ENCODE measurements around the gene MYRIP.
"Not testable (repeated sequence)": the region's sequence is repeated elsewhere in the genome, so short reads cannot be mapped to it uniquely, and the experiment has no call there.

The MYRIP gene

GRCh38 chr3:39977058-39977794 is 167.8 kb downstream of the MYRIP start:
- no peak for DNase-seq

DNA sequence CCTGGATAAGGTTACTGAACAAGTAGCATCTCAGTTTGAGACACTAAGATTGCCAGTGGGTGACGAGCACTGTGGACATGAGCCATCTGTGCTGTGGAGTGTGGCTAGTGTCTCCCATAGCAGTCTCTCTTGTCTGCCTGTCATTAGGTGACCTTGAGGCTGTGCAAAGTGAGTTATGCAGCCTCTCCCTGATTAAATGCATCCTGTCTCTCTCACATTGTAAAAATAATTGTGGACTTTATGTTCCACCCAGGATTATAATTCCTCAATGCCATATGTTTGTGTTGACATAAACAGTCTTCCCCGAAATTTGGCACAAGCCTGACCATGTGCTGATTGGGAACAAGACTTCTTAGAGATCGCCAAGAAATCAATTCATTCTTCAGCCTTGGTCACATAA is 168.9 kb downstream of the MYRIP start:
- no peak for DNase-seq

DNA sequence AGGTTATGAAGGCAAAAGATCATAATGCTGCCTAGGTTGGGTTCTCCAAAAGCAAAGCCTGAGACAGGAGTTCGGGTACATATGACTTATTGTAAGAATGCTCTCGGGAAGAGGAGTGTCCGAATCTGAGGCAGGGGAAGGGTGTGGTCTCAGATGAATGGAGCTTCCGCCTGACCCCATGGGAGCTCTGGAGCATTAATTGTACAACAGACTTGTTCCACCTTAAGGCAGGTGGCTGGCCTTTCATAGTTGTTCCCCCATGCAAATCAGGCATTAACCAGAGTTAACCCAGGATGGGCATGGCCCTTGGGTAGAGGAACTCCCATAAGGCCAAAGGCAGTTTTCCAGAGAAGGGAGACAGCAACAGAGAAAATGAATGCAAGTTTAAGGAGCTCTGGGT is 170.6 kb downstream of the MYRIP start:
- DNase-seq = no peak

DNA sequence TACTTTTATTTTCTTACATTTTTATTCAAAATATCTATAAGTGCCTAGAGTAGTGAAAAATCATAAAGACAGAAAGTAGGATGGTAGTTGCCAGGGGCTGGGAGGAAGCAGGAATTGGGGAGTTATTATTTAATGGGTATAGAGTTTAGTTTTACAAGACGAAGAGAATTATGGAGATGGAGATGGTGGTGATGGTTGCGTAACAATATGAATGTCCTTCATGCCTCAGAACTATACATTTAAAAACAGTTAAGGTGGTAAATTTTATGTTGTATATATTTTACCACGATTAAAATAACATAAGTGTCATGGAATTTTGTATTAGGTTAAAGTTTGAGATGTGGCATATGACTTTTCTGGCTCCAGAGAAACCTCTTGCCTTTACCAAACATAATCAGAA is 171.4 kb downstream of the MYRIP start:
- no peak for DNase-seq

DNA sequence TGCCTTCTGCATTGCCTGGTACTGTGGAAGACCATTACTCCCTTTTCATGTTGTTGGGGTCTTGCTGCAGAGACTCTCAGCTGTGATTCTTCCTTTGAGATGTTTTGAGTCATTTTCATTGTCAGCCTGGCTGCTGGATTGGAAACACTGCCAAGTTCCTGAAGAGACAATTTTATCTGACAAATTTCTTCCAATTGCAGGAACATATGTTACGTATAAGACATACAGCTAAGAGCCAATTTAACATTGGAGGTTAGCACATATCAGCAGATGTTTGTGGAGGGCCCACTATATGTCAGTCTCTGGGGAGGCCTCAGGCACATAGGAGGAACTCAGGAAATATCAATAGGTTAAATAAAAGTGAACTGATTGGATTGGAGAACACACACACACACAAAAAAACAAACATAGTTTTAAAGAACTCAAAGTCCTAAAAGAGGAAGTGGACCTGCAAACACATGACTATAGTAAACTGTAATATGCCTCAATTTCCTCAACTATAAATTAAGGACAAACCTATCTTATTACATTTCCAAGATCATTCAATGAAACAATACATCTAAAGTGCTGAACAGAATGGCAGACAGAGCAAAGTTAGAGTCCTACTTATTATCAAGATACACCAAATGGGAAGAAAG is 172.3 kb downstream of the MYRIP start:
- DNase-seq = no peak

- no peak for DNase-seq
Observed at GRCh38 chr3:39982665-39983357, 173.4 kb downstream of the MYRIP start.

DNA sequence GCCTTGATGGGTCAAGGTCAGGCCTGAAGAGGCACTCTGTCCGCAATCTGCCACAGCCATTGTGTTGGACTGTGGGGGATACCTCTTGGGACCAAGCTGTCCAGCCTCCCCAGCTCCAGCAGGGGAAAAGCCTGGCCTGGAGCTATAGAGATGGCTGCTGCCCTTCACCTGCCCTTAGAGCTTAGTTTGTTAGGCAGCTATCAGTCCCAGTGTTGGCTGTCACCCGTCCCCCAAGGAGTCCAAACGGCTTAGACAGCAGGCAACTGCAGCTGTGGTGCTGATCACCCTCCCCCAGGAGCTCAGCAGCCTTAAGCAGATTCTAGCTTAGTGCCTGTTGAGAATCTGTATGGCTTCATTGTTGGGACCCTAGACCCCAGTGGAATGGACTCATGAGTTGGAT is 180.3 kb downstream of the MYRIP start:
- DNase-seq = no peak

DNA sequence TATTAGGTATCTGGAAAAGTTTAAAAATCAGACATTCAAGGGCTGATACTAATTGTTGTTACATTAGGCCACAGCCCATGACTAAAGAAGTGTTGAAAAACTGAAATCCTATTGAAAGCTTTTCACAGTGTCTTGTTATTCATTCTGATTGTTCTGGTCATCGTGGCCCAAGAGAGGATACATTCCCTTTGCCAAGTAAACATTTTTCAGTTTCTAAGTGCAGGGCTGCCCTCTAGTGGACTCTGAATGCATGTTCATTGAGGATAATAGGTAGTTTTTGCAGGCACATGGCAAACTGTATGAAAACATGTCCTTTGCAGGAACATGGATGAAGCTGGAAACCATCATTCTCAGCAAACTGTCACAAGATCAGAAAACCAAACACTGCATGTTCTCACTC is 181.1 kb downstream of the MYRIP start:
- DNase-seq = no peak

GRCh38 chr3:40008796-40009195 is 199.4 kb downstream of the MYRIP start:
- DNase-seq = no peak

DNA sequence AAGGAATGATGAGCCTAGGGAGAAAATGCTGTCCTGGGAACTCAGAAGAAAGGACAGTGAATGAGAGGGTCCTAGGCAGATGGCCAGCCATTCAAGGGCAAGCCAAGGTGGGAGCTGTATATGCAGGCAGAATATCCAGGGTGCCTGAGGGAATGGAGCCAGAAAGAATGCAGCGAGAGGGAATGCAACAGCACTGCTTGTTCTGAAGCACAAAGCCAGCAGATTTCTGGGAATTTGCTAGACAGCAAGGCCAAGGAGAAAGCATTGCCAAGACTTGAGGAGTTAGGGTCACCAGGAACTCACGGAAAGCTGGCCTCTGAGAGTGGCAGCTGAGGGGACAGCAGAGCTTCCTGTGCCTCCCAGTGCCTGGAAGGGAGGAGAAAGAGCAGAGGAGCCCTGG is 200.6 kb downstream of the MYRIP start:
- no peak for DNase-seq

DNA sequence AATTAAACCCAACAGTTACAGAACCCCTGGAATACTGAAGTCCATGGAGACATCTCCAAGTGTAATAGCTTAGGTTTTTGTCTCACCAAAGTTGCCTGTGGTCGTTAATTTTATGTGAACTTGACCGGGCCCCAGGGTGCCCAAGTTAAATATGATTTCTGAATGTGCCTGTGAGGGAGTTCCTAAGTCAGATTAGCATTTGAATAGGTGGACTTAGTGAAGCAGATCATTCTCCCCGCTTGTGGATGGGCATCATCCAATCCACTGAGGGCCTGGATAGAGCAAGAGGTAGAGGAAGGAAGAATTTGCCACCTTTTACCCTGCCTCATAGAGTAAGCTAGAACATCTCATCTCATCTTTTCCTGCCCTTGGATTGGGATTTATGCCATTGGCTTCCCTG is 203.0 kb downstream of the MYRIP start:
- no peak for DNase-seq

- no peak for DNase-seq
Observed at GRCh38 chr3:40016391-40016790, 207.0 kb downstream of the MYRIP start.

DNA sequence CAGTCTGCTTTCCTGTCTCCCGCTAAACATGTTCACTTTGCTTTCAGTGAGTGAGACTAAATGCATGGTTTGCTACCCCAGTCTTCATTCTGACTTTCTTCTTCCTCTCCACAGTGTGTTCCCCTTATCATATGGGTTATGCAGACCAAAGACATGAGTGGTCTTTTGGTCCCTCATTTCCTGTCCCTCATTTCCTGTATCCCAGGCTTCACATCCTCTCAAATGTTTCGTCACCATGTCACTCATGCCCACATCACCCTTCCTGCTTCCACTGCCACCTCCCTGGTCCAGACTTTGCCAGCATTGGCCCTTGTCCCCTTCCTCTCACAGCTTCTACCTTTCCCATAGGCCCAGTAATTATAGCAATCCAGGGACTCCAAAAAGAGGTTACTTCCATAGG is 209.0 kb downstream of the MYRIP start:
- DNase-seq = no peak

DNA sequence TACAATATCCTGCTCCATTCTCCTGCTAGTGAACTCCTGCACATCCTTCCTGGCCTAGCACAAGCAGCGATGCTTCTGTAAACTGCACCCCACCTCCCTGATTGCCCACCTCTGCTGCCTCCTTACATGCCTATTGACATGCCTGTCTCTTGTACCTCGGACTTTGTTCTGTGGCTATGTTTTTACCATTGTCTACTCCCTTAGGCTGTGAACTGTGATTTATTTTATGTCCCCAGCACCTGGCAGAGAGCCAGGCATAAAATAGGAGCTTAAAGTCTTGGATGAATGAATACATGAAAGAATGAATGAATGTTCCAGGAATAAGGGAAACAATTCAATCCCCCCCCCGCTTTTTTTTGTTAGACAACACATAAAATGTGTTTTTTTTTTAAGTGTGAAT is 210.0 kb downstream of the MYRIP start:
- no peak for DNase-seq

DNA sequence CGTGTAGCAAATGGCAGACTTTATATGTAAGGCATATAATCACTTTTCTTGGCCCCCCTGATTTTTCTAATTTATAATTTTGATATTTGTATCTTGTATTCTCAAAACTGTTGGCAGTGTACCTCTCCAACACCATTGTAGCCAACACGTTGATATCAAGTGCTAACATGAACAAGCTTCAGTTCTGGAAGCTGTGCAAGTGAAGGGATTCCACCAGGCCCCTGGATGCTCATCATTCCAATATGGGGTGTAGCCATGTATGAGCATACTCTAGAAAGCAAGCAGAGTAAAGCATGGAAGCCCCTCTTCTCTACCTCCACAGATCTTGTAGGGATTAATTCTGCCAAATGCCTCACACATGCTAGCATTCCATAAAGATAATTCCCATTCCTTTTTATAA is 211.3 kb downstream of the MYRIP start:
- DNase-seq = no peak

DNA sequence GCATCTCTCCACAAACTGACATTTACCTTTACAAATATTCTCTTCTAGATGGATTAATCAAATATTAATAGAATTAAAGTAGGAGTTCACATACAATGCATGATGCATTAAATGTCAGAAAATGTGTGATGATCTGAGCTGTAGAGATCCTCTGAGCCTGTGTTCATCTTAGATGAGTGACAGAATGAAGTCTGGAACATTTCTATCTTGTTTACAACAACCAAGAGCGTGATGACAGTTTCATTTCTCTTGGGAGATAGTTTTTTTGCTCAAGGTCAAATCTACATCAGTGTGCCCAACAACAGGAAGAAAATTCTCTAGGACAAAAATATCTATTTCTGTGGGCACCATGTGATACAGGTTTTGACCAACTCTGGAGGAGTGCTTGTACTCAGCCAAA is 211.9 kb downstream of the MYRIP start:
- no peak for DNase-seq

DNA sequence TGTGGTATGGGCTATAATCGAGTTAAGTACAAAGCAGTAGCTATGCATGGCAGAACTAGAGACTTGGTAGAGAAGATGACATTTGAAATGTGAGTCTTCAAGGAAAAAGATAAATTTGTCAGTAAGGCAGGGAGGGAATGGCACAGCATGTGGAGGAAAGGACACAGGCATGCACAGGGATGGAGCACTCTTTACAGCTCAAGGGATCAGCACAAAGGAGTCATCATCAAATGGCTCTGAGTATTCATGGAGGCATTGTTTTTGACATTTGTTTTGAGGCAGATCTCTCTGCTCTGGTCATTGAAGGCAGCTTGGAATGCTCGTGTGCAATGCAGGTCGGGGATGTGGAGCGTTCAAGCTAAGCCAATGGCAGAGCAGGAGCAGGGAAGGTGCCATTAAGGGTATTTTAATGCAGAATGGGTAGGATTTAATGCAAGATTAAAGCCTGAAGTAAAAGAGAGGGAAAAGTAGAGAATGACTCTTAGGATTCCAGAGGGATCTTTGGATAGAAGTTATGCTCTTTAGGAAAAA is 213.0 kb downstream of the MYRIP start:
- no peak for DNase-seq

- DNase-seq = no peak
Observed at GRCh38 chr3:40024526-40024925, 215.1 kb downstream of the MYRIP start.

DNA sequence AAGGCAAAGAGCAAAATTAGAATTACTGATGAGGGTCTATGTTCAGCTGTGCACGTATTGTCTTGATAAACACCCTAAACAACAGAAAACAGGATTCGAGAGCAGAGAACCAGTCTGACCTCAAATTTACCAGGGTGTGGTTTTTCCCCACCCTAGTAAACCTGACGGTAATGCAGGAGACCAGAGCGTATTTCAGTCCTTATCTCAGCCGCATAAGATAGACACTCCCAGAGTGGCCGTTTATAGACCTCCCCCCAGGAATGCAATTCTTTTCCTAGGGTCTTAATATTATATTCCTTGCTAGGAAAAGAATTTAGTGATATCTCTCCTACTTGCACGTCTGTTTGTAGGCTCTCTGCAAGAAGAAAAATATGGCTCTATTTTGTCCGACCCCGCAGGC is 216.5 kb downstream of the MYRIP start:
- not testable (repeated sequence) for DNase-seq

- DNase-seq = no peak
Observed at GRCh38 chr3:40035177-40035576, 225.8 kb downstream of the MYRIP start.

DNA sequence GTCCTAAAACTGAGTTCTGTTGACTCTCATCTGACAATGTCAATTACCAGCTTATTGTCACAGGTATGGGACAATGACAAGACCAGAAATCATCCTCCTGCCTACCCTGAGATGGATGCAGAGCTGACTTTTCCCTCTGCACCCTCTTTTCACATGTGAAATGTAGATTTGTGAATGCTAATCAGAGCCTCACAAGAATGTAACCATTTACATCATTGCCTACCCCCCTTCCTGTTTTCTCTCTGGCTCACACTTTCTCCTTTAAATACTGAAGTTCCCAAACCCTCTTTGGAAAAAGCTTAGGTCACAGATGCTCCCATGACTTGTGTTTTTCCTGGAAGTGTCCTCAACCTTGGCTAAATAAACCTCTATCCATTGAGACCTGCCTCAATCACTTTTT is 228.2 kb downstream of the MYRIP start:
- DNase-seq = no peak

- no peak for DNase-seq
Observed at GRCh38 chr3:40042752-40043443, 233.5 kb downstream of the MYRIP start.

GRCh38 chr3:40043444-40043755 is 234.0 kb downstream of the MYRIP start:
- peak; percentile 33 for DNase-seq

DNA sequence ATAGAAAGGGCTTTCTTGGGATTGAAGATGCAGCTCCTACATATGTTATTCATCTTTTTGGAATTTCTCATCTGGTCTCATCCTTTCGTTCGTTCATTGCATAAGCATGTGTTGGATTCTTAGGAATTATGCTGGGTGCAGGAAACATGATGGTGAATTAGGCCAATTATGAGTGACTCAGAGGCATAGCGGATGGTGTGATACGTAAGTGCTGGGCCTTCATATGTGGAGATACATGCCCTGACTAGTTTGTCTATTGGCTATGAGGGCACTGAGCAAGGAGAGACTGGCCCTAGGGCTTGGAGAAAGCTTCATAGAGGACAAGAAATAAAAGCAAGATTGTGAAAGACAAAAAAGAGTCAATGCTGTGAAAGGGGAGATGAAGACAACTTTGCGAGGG is 235.1 kb downstream of the MYRIP start:
- DNase-seq = peak; percentile 68

Measured in amniotic stem cell (primary cell).